GM10266 (cell line): Measurements from ENCODE around the gene BCHE.
A peak's percentile ranks its signal among the peaks of the same experiment; 100 is the strongest.

Source experiments
- DNase-seq: peaks from one replicate; pipeline ENCODE4 v3.0.0; 2012; ENCODE audit errors: extremely low spot score
- TF ChIP-seq, protein P1 (sequence below): IDR thresholded peaks from 2 replicates; pipeline ENCODE4 v1.5.1; 2012; ENCODE audit warnings: mild to moderate bottlenecking, low read depth; ENCODE audit not compliant: control insufficient read depth, insufficient read depth; ENCODE audit errors: missing control alignments

BCHE gene

GRCh38 chr3:165874663-165875489 is 37.7 kb upstream of the BCHE start:
- TF ChIP-seq, protein P1, sequence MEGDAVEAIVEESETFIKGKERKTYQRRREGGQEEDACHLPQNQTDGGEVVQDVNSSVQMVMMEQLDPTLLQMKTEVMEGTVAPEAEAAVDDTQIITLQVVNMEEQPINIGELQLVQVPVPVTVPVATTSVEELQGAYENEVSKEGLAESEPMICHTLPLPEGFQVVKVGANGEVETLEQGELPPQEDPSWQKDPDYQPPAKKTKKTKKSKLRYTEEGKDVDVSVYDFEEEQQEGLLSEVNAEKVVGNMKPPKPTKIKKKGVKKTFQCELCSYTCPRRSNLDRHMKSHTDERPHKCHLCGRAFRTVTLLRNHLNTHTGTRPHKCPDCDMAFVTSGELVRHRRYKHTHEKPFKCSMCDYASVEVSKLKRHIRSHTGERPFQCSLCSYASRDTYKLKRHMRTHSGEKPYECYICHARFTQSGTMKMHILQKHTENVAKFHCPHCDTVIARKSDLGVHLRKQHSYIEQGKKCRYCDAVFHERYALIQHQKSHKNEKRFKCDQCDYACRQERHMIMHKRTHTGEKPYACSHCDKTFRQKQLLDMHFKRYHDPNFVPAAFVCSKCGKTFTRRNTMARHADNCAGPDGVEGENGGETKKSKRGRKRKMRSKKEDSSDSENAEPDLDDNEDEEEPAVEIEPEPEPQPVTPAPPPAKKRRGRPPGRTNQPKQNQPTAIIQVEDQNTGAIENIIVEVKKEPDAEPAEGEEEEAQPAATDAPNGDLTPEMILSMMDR: no peak
- no peak for DNase-seq

GRCh38 chr3:165868088-165868487 is 30.9 kb upstream of the BCHE start:
- DNase-seq: no peak
- TF ChIP-seq, protein P1: no peak

DNA sequence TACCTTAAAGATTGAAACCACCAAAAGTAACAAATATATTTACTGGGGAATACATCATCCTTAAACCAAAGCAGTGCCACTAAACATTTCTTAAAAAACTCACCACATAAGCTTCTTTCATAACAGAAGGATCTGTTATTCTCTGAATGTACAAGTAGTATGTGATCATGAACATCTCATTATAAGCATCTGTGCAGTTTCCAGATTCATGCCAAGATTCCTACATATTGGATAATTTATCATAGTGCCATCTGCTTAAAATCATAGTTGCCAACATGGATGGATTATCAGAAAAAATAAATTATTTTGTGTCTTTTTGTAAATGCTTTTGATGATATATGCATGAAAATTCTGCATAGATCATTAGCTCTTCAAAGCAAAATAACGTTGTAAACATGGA is 21.8 kb upstream of the BCHE start:
- no peak for DNase-seq
- TF ChIP-seq, protein P1: no peak

- DNase-seq: no peak
- TF ChIP-seq, protein P1: no peak
Measured at GRCh38 chr3:165855581-165855980, 18.4 kb upstream of the BCHE start.

DNA sequence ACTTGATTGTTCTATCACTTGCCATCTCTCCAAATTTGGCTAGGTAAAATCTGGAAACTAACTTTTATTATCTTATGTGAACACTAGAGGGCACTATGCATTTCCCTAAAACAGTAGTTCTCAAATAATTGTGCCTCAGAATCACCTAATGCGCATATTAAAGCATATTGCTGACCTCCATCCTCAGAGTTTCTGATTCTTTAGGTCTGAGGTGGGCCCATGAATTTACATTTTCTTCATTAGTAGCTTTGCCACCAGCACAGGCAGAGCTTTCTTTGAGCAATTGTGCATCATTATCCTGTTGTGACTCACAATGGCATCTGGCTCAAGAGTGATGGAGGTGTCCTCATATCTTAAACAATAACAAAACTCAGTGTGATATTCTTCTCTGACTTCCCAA is 17.5 kb upstream of the BCHE start:
- peak; percentile 12 for DNase-seq
- TF ChIP-seq, protein P1: peak; percentile 67

DNA sequence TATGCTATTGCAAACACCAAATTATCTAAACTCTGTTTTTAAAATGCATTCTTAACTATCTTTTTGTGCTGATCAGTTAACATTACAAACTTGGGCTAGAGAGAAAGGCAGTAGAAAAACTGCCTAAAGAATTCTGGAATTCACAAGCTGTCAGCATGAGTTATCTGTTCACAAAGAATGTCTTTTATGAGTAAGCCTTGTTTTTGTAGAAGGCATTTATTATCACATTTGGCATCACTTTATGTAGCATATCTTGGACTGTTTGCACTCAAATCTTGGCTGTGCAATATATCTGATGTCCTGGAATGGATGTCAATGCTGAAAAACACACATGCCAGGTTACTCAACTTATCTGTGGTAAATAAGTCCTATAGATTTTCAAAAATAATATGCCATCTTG is 15.5 kb upstream of the BCHE start:
- TF ChIP-seq, protein P1: no peak
- no peak for DNase-seq

DNA sequence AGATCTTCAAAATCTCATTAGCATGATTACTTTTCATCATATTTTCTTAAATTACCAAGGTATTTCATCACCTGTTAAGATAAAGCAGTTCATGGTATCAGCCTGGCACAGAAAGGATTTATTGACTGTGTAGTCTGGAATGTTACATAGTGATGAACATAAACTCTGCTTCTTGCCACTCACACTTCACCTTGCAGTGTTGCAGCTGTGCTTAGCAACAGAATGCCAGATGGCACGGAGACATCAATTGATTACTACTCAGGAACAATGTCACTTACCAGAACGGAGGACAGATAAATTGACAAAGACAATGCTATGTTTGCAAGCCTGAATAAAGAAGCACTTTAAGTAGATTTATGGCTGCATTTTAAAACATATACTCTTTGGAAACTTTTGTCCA is 15.0 kb upstream of the BCHE start:
- no peak for DNase-seq
- TF ChIP-seq, protein P1: no peak
